HEK293 (cell line): Measurements from ENCODE around the gene KRTAP10-10.

Experiments
- CTCF ChIA-PET: fragments of 350-600 bp; formaldehyde crosslinking; extraction: SDS; loops from one replicate; lab custom pipeline; 2021; ENCODE audit warnings: antibody characterized with exemption; lab: Yijun Ruan, JAX
- POLR2A ChIA-PET: fragments of 300-600 bp; formaldehyde crosslinking; extraction: SDS; loops from one replicate; lab custom pipeline; 2020; ENCODE audit warnings: antibody characterized with exemption, inconsistent platforms; lab: Yijun Ruan, JAX
- H3K27ac ChIP-seq: fragments of 200-500 bp; sonication (Bioruptor generic); 2 replicates; pipeline ENCODE4 v1.5.1; 2014; ENCODE audit warnings: low read depth, low read length, control low read depth, inconsistent platforms; ENCODE audit errors: extremely low read depth
- H3K36me3 ChIP-seq, 2 experiments: fragments of 200-500 bp in 1 of 2; sonication (Bioruptor generic) in 1 of 2; 1 replicate in 1 of 2; 2 replicates in 1 of 2; pipeline ENCODE4 v1.5.1; 2014 to 2017; ENCODE audit warnings: inconsistent platforms in 2 of 2, low read length in 2 of 2; ENCODE audit not compliant: control insufficient read depth in 2 of 2, insufficient read depth in 1 of 2
- H3K4me1 ChIP-seq: fragments of 200-500 bp; sonication (Bioruptor generic); 2 replicates; pipeline ENCODE4 v1.5.1; 2014; ENCODE audit warnings: mild to moderate bottlenecking, low read length, inconsistent platforms; ENCODE audit not compliant: control insufficient read depth, insufficient read depth
- H3K4me3 ChIP-seq: 2 replicates; pipeline ENCODE4 v1.5.1; 2011; ENCODE audit warnings: low read depth, mild to moderate bottlenecking, control low read depth, low read length, moderate library complexity
- H3K9me3 ChIP-seq: fragments of 200-500 bp; sonication (Bioruptor generic); 2 replicates; pipeline ENCODE4 v1.5.1; 2014; ENCODE audit warnings: low read depth, low read length, inconsistent platforms; ENCODE audit not compliant: control insufficient read depth, insufficient read depth
- HOXC10 ChIP-seq: sonication (generic); formaldehyde crosslinking; IDR thresholded peaks from 2 replicates; pipeline ENCODE4 v1.8.1; 2023; ENCODE audit warnings: mild to moderate bottlenecking, missing genetic modification reagents
- KLF8 ChIP-seq: fragments of 450-650 bp; formaldehyde crosslinking; IDR thresholded peaks from 2 replicates; pipeline ENCODE4 v1.5.1; 2016; ENCODE audit warnings: missing biosample characterization, missing genetic modification characterization
- MZF1 ChIP-seq: fragments of 450-650 bp; formaldehyde crosslinking; IDR thresholded peaks from 2 replicates; pipeline ENCODE4 v1.5.1; 2017; ENCODE audit warnings: missing biosample characterization, missing genetic modification characterization, borderline replicate concordance
- PBX3 ChIP-seq: sonication (generic); formaldehyde crosslinking; IDR thresholded peaks from 2 replicates; pipeline ENCODE4 v1.8.1; 2022; ENCODE audit warnings: mild to moderate bottlenecking, moderate library complexity, missing genetic modification reagents
- SP2 ChIP-seq: fragments of 450-650 bp; formaldehyde crosslinking; IDR thresholded peaks from 2 replicates; pipeline ENCODE4 v1.5.1; 2016; ENCODE audit warnings: missing biosample characterization, missing genetic modification characterization
- TRIM28 ChIP-seq: IDR thresholded peaks from 2 replicates; pipeline ENCODE4 v1.6.1; 2011; ENCODE audit warnings: low read length, control low read depth, borderline replicate concordance
- ZBTB1 ChIP-seq: fragments of 450-650 bp; formaldehyde crosslinking; IDR thresholded peaks from 2 replicates; pipeline ENCODE4 v1.5.1; 2016; ENCODE audit warnings: missing biosample characterization, missing genetic modification characterization
- ZNF10 ChIP-seq: fragments of 450-650 bp; formaldehyde crosslinking; IDR thresholded peaks from 2 replicates; pipeline ENCODE4 v1.5.1; 2017; ENCODE audit warnings: missing biosample characterization, missing genetic modification characterization
- ZNF394 ChIP-seq: fragments of 450-650 bp; formaldehyde crosslinking; IDR thresholded peaks from 2 replicates; pipeline ENCODE4 v1.5.1; 2016; ENCODE audit warnings: missing biosample characterization, missing genetic modification characterization, mild to moderate bottlenecking, moderate library complexity, borderline replicate concordance
- ZNF426 ChIP-seq: fragments of 450-650 bp; formaldehyde crosslinking; IDR thresholded peaks from 2 replicates; pipeline ENCODE4 v1.5.1; 2017; ENCODE audit warnings: missing biosample characterization, missing genetic modification characterization, mild to moderate bottlenecking, inconsistent platforms, moderate library complexity
- ZNF473 ChIP-seq: fragments of 450-650 bp; formaldehyde crosslinking; IDR thresholded peaks from 2 replicates; pipeline ENCODE4 v1.5.1; 2017; ENCODE audit warnings: missing biosample characterization, missing genetic modification characterization
- ZNF48 ChIP-seq: fragments of 450-650 bp; formaldehyde crosslinking; IDR thresholded peaks from 2 replicates; pipeline ENCODE4 v1.5.1; 2016; ENCODE audit warnings: missing biosample characterization, missing genetic modification characterization
- ZNF530 ChIP-seq: fragments of 450-650 bp; formaldehyde crosslinking; IDR thresholded peaks from 2 replicates; pipeline ENCODE4 v1.5.1; 2016; ENCODE audit warnings: low read depth, missing biosample characterization, missing genetic modification characterization
- ZNF558 ChIP-seq: fragments of 450-650 bp; formaldehyde crosslinking; IDR thresholded peaks from 2 replicates; pipeline ENCODE4 v1.5.1; 2016; ENCODE audit warnings: missing biosample characterization, missing genetic modification characterization
- ZNF561 ChIP-seq: fragments of 450-650 bp; IDR thresholded peaks from 2 replicates; pipeline ENCODE4 v1.5.1; 2018; ENCODE audit warnings: missing biosample characterization, missing genetic modification characterization, borderline replicate concordance
- ZNF585B ChIP-seq: fragments of 450-650 bp; formaldehyde crosslinking; IDR thresholded peaks from 2 replicates; pipeline ENCODE4 v1.5.1; 2016; ENCODE audit warnings: missing biosample characterization, missing genetic modification characterization
- ZNF645 ChIP-seq: fragments of 450-650 bp; formaldehyde crosslinking; IDR thresholded peaks from 2 replicates; pipeline ENCODE4; 2016; ENCODE audit warnings: missing biosample characterization, missing genetic modification characterization
- ZNF654 ChIP-seq: fragments of 450-650 bp; formaldehyde crosslinking; IDR thresholded peaks from 2 replicates; pipeline ENCODE4 v1.5.1; 2016; ENCODE audit warnings: low read depth, missing biosample characterization, missing genetic modification characterization
- ZNF843 ChIP-seq: fragments of 450-650 bp; formaldehyde crosslinking; IDR thresholded peaks from 2 replicates; pipeline ENCODE4 v1.5.1; 2016; ENCODE audit warnings: missing biosample characterization, missing genetic modification characterization
- ZXDB ChIP-seq: fragments of 450-650 bp; formaldehyde crosslinking; IDR thresholded peaks from 2 replicates; pipeline ENCODE4 v1.5.1; 2016; ENCODE audit warnings: missing biosample characterization, missing genetic modification characterization
- TF ChIP-seq, protein P1 (sequence below): fragments of 450-650 bp; formaldehyde crosslinking; IDR thresholded peaks from 2 replicates; pipeline ENCODE4 v1.5.1; 2016; ENCODE audit warnings: missing biosample characterization, missing genetic modification characterization, borderline replicate concordance
- TF ChIP-seq, protein P2 (sequence below): fragments of 450-650 bp; formaldehyde crosslinking; IDR thresholded peaks from 2 replicates; pipeline ENCODE4 v1.5.1; 2016; ENCODE audit warnings: missing biosample characterization, missing genetic modification characterization
- TF ChIP-seq, protein P3 (sequence below): fragments of 450-650 bp; formaldehyde crosslinking; IDR thresholded peaks from 2 replicates; pipeline ENCODE4 v1.5.1; 2016; ENCODE audit warnings: missing biosample characterization, missing genetic modification characterization

Gene KRTAP10-10

GRCh38 chr21:44650265-44650972 is 13.3 kb downstream of the KRTAP10-10 start (continued):
- TF ChIP-seq, protein P1, sequence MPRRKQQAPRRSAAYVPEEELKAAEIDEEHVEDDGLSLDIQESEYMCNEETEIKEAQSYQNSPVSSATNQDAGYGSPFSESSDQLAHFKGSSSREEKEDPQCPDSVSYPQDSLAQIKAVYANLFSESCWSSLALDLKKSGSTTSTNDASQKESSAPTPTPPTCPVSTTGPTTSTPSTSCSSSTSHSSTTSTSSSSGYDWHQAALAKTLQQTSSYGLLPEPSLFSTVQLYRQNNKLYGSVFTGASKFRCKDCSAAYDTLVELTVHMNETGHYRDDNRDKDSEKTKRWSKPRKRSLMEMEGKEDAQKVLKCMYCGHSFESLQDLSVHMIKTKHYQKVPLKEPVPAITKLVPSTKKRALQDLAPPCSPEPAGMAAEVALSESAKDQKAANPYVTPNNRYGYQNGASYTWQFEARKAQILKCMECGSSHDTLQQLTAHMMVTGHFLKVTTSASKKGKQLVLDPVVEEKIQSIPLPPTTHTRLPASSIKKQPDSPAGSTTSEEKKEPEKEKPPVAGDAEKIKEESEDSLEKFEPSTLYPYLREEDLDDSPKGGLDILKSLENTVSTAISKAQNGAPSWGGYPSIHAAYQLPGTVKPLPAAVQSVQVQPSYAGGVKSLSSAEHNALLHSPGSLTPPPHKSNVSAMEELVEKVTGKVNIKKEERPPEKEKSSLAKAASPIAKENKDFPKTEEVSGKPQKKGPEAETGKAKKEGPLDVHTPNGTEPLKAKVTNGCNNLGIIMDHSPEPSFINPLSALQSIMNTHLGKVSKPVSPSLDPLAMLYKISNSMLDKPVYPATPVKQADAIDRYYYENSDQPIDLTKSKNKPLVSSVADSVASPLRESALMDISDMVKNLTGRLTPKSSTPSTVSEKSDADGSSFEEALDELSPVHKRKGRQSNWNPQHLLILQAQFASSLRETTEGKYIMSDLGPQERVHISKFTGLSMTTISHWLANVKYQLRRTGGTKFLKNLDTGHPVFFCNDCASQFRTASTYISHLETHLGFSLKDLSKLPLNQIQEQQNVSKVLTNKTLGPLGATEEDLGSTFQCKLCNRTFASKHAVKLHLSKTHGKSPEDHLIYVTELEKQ (tag by site-specific recombination) = no peak
- no peak for TF ChIP-seq ZNF10 (tag by site-specific recombination)

DNA sequence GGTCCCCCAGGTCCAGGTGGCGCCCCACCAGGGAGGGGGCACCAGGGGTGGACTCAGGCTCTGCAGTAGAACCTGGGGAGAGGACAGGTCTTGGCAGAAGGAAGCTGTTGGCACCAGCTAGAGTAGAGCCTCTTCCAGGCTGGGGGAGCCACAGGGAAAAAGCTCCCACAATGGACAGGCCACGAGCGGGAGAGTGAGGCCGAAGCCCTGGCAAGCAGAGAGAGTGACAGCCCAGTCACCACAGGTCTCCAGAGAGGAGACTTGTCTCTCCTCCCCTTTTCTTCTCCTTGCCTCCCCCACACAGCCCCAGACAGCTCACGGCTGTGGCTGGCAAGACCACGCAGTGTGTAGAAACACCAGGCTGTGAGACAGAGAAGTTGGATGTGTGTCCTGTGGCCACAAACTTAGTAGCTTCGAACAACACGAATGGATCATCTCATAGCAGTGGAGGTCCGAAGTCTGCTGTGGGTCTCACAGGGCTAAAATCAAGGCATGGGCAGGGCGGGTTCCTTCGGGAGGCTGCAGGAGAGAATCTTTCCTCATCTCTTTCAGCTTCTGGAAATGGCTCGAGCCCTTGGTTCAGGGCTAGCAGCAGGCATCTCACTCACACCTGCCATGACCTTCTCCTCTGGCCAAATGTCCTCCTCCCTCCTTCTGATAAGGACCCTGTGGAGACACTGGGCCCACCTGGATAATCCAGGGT is 14.0 kb downstream of the KRTAP10-10 start:
- H3K4me1 ChIP-seq = no peaks in the 10 kb centered on the region
- no peaks in the 10 kb centered on the region for H3K9me3 ChIP-seq
- TF ChIP-seq ZNF561 (no peak), ZXDB (no peak), HOXC10 (no peak), TRIM28 (no peak), ZNF654 (tag by site-specific recombination) (no peak), ZNF558 (tag by site-specific recombination) (no peak), ZNF585B (tag by site-specific recombination) (no peak)
- TF ChIP-seq, all 188 proteins: peak for 0
- Histone ChIP-seq H3K27ac (no peak overlapping the region), H3K4me3 (no peak overlapping the region), H3K36me3 (no peaks in the 10 kb centered on the region)
- CTCF ChIA-PET = interaction anchor here (0.6 kb wide), 1 partner anchor 21 kb away, joined by 3 read pairs; no protein-coding TSS in a partner anchor
- POLR2A ChIA-PET = no interaction called here

DNA sequence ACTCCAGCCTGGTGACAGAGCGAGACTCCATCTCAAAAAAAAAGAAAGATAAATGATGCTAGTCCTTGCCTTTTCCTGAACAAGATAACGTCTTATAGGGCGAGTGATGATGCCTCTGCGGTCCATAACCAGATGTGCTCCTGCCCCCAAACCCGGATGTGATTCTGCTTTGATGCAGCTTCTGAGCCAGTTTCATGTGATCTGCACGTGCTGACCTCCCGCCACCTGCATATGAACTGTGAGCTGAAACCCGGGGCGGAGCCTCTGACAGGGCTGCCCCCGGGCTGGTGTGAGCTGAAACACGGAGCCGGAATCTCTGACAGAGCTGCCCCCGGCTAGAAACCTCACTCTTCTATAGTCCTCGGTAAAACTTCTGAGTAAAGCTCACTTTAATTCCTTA is 16.0 kb downstream of the KRTAP10-10 start:
- Histone ChIP-seq H3K36me3 (no peaks in the 10 kb centered on the region), H3K4me3 (no peak overlapping the region), H3K27ac (no peak overlapping the region), H3K9me3 (no peaks in the 10 kb centered on the region), H3K4me1 (no peaks in the 10 kb centered on the region)
- POLR2A ChIA-PET = no interaction called here
- CTCF ChIA-PET = no interaction called here
- TF ChIP-seq ZNF473 = no peak
- no peak for TF ChIP-seq ZNF530 (tag by site-specific recombination)
- no peak for TF ChIP-seq ZNF426 (tag by site-specific recombination)
- no peak for TF ChIP-seq ZNF394
- no peak for TF ChIP-seq KLF8 (tag by site-specific recombination)
- TF ChIP-seq, protein P2, sequence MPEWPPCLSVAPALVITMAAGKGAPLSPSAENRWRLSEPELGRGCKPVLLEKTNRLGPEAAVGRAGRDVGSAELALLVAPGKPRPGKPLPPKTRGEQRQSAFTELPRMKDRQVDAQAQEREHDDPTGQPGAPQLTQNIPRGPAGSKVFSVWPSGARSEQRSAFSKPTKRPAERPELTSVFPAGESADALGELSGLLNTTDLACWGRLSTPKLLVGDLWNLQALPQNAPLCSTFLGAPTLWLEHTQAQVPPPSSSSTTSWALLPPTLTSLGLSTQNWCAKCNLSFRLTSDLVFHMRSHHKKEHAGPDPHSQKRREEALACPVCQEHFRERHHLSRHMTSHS = no peak
- TF ChIP-seq PBX3 (CRISPR knock-in tag) = no peak
- no peak for TF ChIP-seq SP2 (tag by site-specific recombination)
- no peak for TF ChIP-seq ZNF48 (tag by site-specific recombination)
- TF ChIP-seq TRIM28 = no peak
- TF ChIP-seq MZF1 (tag by site-specific recombination) = no peak
- TF ChIP-seq ZBTB1 (tag by site-specific recombination) = no peak
- TF ChIP-seq ZNF645 = no peak
- TF ChIP-seq, protein P3, sequence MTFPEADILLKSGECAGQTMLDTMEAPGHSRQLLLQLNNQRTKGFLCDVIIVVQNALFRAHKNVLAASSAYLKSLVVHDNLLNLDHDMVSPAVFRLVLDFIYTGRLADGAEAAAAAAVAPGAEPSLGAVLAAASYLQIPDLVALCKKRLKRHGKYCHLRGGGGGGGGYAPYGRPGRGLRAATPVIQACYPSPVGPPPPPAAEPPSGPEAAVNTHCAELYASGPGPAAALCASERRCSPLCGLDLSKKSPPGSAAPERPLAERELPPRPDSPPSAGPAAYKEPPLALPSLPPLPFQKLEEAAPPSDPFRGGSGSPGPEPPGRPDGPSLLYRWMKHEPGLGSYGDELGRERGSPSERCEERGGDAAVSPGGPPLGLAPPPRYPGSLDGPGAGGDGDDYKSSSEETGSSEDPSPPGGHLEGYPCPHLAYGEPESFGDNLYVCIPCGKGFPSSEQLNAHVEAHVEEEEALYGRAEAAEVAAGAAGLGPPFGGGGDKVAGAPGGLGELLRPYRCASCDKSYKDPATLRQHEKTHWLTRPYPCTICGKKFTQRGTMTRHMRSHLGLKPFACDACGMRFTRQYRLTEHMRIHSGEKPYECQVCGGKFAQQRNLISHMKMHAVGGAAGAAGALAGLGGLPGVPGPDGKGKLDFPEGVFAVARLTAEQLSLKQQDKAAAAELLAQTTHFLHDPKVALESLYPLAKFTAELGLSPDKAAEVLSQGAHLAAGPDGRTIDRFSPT (tag by site-specific recombination) = no peak
- no peak for TF ChIP-seq ZNF843
